Stimulated activated CD4-positive, alpha-beta T cell treated with anti-CD3 and anti-CD28 coated beads, Interleukin-12 subunit alpha, Interleukin-12 subunit beta, amount 100 ng/mL, for 48 hours (primary cell): ENCODE measurements around the gene ANXA10.
"Not testable (repeated sequence)": the region's sequence is repeated elsewhere in the genome, so short reads cannot be mapped to it uniquely, and the experiment has no call there.

Experiments used
- DNase-seq, 3 donors: peaks; one replicate each; pipeline ENCODE4 v3.0.0-alpha.2; 2020; ENCODE audit warnings: low read depth in 2 of 3, low spot score in 1 of 3

The ANXA10 gene

GRCh38 chr4:168092176-168092712 lies at the start of gene ANXA10:
Gene ANXA10 (plus strand): TSS chr4:168092537. CDS start chr4:168092701, 164 bp downstream.
- DNase-seq, result no peak

DNA sequence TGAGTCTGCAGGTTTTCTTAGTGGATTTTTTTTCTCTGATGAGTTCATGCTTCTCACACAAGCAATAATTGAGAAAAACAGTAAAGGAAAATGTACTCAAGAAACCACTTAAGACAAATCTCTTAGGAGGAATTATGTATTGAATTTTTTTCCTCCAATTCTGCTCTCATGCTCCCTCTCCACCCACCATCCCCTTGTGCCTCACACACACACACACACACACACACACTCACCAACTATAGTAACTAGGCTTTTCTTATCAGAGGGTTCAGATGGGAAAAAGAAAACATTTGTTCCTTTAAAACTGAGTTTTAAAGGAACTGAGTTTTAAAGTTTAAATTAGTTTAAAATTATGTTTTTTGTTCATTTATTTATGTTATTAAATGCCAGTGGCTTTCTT lies 47.0 kb upstream of the ANXA10 start:
- DNase-seq, result no peak

DNA sequence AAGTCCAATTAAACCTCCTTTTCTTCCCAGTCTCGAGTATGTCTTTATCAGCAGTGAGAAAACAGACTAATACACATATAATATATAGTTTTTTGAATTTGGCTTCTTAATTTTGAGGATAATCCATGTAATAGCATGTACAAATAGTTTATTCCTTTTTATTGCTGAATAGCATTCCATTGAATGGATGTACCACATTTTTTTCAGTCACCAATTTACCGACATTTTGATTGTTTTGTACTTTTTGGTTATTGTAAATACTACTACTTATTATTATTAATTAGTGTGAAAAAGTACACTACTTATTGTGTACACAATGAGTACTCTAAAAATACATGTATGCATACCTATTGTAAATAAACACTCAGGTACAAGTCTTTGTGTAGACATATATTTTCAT lies 42.3 kb upstream of the ANXA10 start:
- no peak for DNase-seq

DNA sequence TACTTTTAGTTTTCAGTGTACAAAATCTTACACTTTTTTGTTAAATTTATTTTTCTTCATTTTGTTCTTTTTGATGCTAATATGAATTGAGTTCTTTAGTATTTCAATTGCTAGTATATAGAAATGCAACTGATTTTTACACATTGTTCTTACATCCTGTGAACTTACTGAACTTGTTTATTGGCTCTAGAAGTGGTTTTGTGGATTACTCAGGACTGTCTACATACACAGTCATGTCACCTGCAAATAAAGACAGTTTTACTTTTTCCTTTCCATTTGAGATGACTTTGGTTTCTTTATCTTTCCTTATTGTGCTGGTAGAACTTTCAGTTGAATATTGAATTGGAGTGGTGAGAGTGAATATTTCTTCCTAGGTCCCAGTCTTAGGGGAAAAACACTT lies 40.8 kb upstream of the ANXA10 start:
- no peak for DNase-seq

DNA sequence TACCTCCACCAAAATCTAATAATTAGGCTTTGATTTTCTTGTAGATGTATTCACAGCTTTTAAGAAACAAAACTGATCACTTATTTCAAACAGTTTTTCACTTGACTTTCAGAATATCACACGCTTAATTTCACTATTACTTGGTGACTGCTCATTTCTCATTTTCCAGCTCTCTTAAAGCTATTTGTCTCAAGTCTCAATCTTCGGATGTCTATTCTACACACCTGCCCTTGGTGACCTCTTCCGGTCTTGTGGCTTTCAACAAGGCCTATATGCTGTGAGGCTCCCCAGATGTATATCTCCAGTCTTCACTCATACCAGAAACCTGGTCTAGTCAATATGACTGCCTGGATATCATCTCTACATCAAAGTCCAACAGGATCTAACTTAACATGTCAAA lies 34.9 kb upstream of the ANXA10 start:
- no peak for DNase-seq

- DNase-seq, result no peak
Measured at GRCh38 chr4:168059251-168059650, 33.1 kb upstream of the ANXA10 start.

GRCh38 chr4:168063031-168063430 lies 29.3 kb upstream of the ANXA10 start:
- no peak for DNase-seq

GRCh38 chr4:168070903-168071302 lies 21.4 kb upstream of the ANXA10 start:
- DNase-seq, result no peak

GRCh38 chr4:168071304-168071703 lies 21.0 kb upstream of the ANXA10 start:
- no peak for DNase-seq

DNA sequence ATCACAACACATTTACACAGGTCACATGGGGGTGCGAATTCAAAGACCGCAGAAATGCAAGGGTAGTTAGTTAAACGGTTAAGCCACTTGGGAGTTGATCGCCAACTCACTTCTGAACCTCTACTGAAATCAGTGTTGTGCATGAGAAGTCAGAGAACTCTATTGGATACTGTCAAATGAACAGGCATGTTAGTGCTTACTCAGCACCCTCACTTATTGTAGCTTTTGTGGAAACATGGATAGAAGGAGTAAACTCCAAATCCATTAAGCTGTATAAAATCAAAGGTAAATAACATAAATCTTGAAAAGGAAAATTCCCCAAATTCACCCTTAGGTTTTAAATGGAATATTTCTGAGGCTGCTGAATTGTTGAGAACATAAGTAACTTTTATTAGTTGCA lies 17.5 kb upstream of the ANXA10 start:
- no peak for DNase-seq

- peak; percentile 8 to 53 (median 23) for DNase-seq
Measured at GRCh38 chr4:168076989-168077725, 15.2 kb upstream of the ANXA10 start.

- no peak for DNase-seq
Measured at GRCh38 chr4:168077726-168078239, 14.6 kb upstream of the ANXA10 start.

GRCh38 chr4:168082379-168082778 lies 10.0 kb upstream of the ANXA10 start:
- no peak for DNase-seq

DNA sequence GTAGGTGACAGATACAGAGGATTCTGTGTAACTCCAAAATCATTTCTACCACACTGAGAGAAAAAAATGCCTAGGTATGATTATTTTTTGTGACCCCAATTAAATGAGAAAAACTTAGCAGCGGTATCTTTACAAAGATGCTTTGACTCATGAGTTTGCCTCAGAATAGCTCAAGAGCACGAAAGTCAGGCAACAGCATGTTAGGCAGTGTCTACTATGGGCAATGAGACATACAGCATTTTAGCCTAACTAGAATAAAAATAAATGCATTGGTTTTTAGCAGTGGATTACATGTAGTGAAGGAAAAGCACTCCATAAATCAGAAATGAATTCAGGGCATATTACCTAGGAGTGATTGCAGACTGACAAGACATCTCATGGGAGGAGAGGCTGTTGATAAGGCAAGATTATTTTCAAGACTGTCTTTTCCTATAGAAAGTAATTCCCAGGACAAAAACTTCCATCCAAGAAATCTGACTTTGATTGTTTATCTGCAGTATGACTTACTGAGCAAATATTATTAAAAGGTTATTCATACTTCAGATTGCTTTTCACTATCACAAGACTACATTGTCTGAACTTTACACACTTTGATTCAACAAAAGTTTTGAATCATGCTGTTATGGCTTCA lies 3.6 kb downstream of the ANXA10 start:
- no peak for DNase-seq

DNA sequence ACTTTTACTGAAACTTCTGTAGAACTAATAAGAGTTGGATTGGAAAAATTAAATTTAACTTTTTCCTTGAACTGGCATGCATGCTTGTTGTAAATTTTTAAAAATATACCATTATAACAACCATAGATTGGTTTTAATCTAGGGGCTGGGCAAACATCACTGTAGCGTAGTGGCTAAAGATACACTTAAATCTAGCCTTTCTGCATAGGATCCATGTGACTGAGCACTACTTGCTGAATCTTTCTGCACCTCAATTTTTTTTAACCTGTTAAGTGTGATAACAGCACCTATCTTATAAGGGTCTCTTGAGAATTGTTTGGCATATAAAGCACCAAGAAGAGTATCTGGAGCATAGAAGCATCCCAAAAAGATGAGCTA lies 4.1 kb downstream of the ANXA10 start:
- DNase-seq, result no peak

DNA sequence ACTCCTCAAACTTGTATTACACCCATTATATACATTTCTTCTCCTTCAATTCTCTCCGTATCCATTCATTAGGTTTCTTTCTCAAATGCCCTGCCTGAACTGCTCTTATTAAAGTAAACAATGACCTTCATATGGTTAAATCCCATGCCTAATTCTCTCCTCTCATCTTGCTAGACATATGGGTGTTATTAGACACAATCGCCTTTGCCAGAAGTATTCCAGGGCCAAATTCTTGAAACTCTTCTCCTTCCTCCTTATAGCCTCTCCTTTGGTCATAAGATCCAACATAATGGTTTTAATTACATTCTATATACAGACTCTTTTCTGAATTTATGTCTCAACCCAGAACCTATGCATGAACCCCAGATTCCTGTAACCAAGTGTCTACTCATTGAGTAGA lies 4.8 kb downstream of the ANXA10 start:
- no peak for DNase-seq

GRCh38 chr4:168098248-168098717 lies 5.9 kb downstream of the ANXA10 start:
- no peak for DNase-seq

- no peak for DNase-seq
Measured at GRCh38 chr4:168099195-168099594, 6.9 kb downstream of the ANXA10 start.

DNA sequence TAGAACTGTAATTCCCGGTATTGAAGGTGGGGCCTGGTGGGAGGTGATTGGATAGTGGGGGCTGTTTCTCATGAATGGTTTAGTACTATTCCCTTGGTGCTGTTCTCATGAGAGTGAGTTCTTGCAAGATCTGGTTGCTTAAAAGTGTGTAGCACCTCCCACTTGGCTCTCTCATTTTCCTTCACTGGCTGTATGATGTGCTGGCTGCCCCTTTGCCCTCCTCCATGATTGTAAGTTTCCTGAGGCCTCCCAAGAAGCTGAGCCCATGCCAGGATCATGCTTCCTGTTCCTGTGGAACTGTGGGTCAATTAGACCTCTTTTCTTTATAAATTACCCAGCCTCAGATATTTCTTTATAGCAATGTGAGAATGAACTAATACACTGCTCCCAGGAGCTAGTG lies 8.7 kb downstream of the ANXA10 start:
- no peak for DNase-seq

DNA sequence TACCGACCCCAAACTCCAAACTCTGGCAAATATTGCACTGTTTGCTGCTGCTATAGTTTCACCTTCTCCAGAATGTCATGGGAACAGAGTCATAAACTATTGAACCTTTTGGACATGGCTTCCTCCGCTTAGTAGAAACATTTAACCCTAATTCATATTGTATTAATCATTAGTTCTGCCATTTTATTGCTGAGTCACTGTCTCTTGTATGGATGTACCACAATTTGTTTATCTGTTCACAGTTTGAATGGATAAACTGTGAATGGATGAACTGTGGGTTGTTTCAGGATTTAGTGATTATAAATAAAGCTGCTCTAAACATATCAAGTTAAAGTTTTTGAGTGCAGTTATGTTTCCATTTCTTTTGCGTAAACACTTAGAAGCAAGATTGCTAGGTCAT lies 10.1 kb downstream of the ANXA10 start:
- no peak for DNase-seq

DNA sequence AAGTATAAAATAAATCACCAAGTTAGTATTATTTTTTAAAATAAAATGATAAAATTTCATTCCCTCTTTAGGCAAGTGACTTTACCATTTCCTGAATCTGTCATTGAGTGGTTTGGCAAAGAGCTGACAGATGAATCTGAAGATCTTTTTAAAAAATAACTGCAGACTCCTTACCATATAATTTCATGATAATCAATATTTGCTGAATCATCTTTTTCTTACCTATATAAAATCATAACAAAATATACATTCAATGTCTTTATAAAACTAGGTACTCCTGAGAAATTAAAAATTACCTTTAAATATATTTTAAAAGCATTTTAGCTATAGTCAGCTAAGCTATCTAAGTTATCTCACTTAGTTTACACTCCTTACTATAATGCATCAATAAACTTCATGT lies 17.2 kb downstream of the ANXA10 start:
- no peak for DNase-seq

DNA sequence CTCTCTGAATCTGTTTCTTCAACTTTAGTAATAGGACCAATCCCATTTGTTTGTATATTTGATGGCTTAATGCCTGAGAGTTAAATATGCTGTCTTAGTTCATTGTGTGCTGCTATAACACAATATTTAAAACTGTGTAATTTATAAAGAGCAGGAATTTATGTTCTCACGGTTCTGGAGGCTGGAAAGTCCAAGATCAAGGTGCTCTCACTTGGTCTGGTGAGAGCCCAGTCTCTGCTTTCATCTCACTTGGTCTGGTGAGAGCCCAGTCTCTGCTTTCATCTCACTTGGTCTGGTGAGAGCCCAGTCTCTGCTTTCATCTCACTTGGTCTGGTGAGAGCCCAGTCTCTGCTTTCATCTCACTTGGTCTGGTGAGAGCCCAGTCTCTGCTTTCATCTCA lies 20.7 kb downstream of the ANXA10 start:
- not testable (repeated sequence) for DNase-seq
